Prostate gland (tissue), 2 donors: ENCODE measurements around the gene GABRR1. TPM values are rescaled to one million over a fixed set of nuclear protein-coding genes. Genes with fewer than 3 reads are reported as not detected.

Source experiments
- DNase-seq: peaks from one replicate; pipeline ENCODE4 v3.0.0-alpha.2; 2019; ENCODE audit warnings: low spot score
- H3K27ac ChIP-seq, 2 donors: fragments of 200-600 bp; sonication (generic); 2 replicates each; pipeline ENCODE4 v1.5.1; 2017 to 2019
- H3K27me3 ChIP-seq: fragments of 200-600 bp; sonication (generic); replicated peaks from 2 replicates; pipeline ENCODE4 v1.5.1; 2019; ENCODE audit not compliant: insufficient read depth
- H3K36me3 ChIP-seq, 2 donors: fragments of 200-600 bp; sonication (generic); 1 replicate in 1 of 2; 2 replicates in 1 of 2; pipeline versions ENCODE4 v1.5.1 to v1.8.1; 2017 to 2019
- H3K4me1 ChIP-seq: fragments of 200-600 bp; sonication (generic); replicated peaks from 2 replicates; pipeline ENCODE4 v1.5.1; 2019
- H3K4me3 ChIP-seq, 2 donors: fragments of 200-600 bp; sonication (generic); 2 replicates each; pipeline ENCODE4 v1.5.1; 2017 to 2019
- H3K9me3 ChIP-seq: fragments of 200-600 bp; sonication (generic); 2 replicates; pipeline ENCODE4 v1.5.1; 2017
- CTCF ChIP-seq, 4 experiments: fragments of 200-600 bp in 2 of 4; fragments of 450-650 bp in 2 of 4; sonication (generic) in 2 of 4; IDR thresholded peaks; 1 replicate in 3 of 4; 2 replicates in 1 of 4; pipeline ENCODE4 v1.5.1; 2016 to 2019; ENCODE audit warnings: antibody characterized with exemption in 4 of 4, mild to moderate bottlenecking in 2 of 4, moderate library complexity in 2 of 4
- POLR2A ChIP-seq: fragments of 450-650 bp; IDR thresholded peaks from one replicate; pipeline ENCODE4 v1.6.1; 2016; ENCODE audit warnings: antibody characterized with exemption, mild to moderate bottlenecking
- POLR2AphosphoS5 ChIP-seq: sonication (generic); formaldehyde crosslinking; IDR thresholded peaks from one replicate; pipeline ENCODE4 v1.6.1; 2017; ENCODE audit warnings: antibody characterized with exemption
- WGBS: methylation state at CpG from one replicate; pipeline ENCODE4 v1.1.5; 2018; 5-methylcytosine and 5-hydroxymethylcytosine counted together
- intact Hi-C: fragments of 100-400 bp; cut with DNase I; formaldehyde crosslinking; loops from one replicate; pipeline ENCODE4 v1.14.2; 2022
- total RNA-seq, 2 donors: library from RNA; depleted of rRNA; stranded (reverse); fragments of >200 nt; gene quantifications; one replicate each; pipeline ENCODE4 v1.1.0, GENCODE V29; 2016

The GABRR1 gene
- under 1 TPM in 1 of 2 donors, not detected in 1; 0.97 TPM for total RNA-seq

- Histone ChIP-seq H3K36me3 (no peaks in the 10 kb centered on the region), H3K27me3 (no peaks in the 10 kb centered on the region), H3K9me3 (no peaks in the 10 kb centered on the region), H3K27ac (no peak within 1 kb of the TSS), H3K4me1 (no peaks in the 10 kb centered on the region), H3K4me3 (no peak within 1 kb of the TSS)
- TF ChIP-seq POLR2AphosphoS5: no peak
- TF ChIP-seq POLR2A: no peak
- TF ChIP-seq CTCF (IDR thresholded peaks at IDR 0.05): no peak
- 21% methylated on average over 10 of the region's 10 CpGs for WGBS
- no peak for DNase-seq
- intact Hi-C loops: no loop called here
These were observed at the start of gene GABRR1 for GRCh38 chr6:89217299-89217910. Gene GABRR1, minus strand, starts transcription at chr6:89217358. Its CDS starts 36 bp downstream, at chr6:89217322.

- H3K27me3 ChIP-seq: no peaks in the 10 kb centered on the region
- H3K36me3 ChIP-seq: no peaks in the 10 kb centered on the region
- TF ChIP-seq CTCF (IDR thresholded peaks at IDR 0.05) (no peak), POLR2A (no peak), POLR2AphosphoS5 (no peak)
- no peaks in the 10 kb centered on the region for H3K4me1 ChIP-seq
- H3K27ac ChIP-seq: no peak overlapping the region
- no peak overlapping the region for H3K4me3 ChIP-seq
- no peak for DNase-seq
- no peaks in the 10 kb centered on the region for H3K9me3 ChIP-seq
- WGBS: 98% methylated on average over 20 of the region's 20 CpGs
- intact Hi-C loops: no loop called here
These were observed 47.1 kb upstream of the GABRR1 start for GRCh38 chr6:89264296-89264695.

- Histone ChIP-seq H3K4me1 (no peaks in the 10 kb centered on the region), H3K27ac (no peak overlapping the region), H3K4me3 (no peak overlapping the region), H3K9me3 (no peaks in the 10 kb centered on the region), H3K27me3 (no peaks in the 10 kb centered on the region), H3K36me3 (no peaks in the 10 kb centered on the region)
- no peak for DNase-seq
- no peak for TF ChIP-seq POLR2AphosphoS5
- no peak for TF ChIP-seq CTCF (IDR thresholded peaks at IDR 0.05)
- no peak for TF ChIP-seq POLR2A
- intact Hi-C loops: no loop called here
- 35% methylated on average over 5 of the region's 5 CpGs for WGBS
These were observed 43.7 kb upstream of the GABRR1 start for GRCh38 chr6:89260832-89261231.

- 51% methylated on average over 4 of the region's 4 CpGs for WGBS
- Histone ChIP-seq H3K27me3 (no peaks in the 10 kb centered on the region), H3K4me3 (no peak overlapping the region), H3K9me3 (no peaks in the 10 kb centered on the region), H3K36me3 (no peaks in the 10 kb centered on the region), H3K4me1 (no peaks in the 10 kb centered on the region), H3K27ac (no peak overlapping the region)
- TF ChIP-seq CTCF (IDR thresholded peaks at IDR 0.05) (no peak), POLR2A (no peak), POLR2AphosphoS5 (no peak)
- no peak for DNase-seq
- intact Hi-C loops: no loop called here
These were observed 43.2 kb upstream of the GABRR1 start for GRCh38 chr6:89260310-89260709.

GRCh38 chr6:89258912-89259311, 41.8 kb upstream of the GABRR1 start:
- H3K36me3 ChIP-seq: no peaks in the 10 kb centered on the region
- 85% methylated on average over 3 of the region's 3 CpGs for WGBS
- H3K27me3 ChIP-seq: no peaks in the 10 kb centered on the region
- no peak for TF ChIP-seq CTCF (IDR thresholded peaks at IDR 0.05)
- no peak for TF ChIP-seq POLR2AphosphoS5
- TF ChIP-seq POLR2A: no peak
- H3K4me3 ChIP-seq: no peak overlapping the region
- DNase-seq: no peak
- no peaks in the 10 kb centered on the region for H3K4me1 ChIP-seq
- H3K27ac ChIP-seq: no peak overlapping the region
- intact Hi-C loops: no loop called here
- H3K9me3 ChIP-seq: no peaks in the 10 kb centered on the region
